Measurements from ENCODE around the gene ASF1B. TPM values are rescaled to one million over a fixed set of nuclear protein-coding genes. Genes with fewer than 3 reads are reported as not detected.

The ASF1B gene
- total RNA-seq, 6 donors from 2014 or later: 1.2 to 4.9 (median 3.0) TPM

DNA sequence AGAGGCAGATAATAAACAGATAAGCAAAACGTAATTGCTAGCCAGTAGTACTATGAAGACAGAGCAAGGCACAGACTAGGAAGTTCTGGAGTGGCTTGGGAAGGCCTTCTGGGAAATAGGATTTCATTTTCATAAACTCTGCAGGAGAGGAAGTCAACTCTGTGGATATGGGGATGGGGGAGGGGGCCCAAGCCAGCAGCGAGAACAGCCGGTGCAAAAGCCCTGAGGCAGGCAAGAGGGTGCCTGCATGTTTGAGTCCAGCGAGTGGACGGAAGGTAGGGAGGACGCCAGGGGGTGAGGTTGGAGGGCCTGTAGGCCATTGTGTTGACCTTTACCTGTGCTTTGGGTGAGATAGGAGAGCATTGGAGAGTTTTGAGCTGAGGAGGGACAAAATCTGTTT lies 9.0 kb upstream of the ASF1B start:
- TF ChIP-seq, protein P1, sequence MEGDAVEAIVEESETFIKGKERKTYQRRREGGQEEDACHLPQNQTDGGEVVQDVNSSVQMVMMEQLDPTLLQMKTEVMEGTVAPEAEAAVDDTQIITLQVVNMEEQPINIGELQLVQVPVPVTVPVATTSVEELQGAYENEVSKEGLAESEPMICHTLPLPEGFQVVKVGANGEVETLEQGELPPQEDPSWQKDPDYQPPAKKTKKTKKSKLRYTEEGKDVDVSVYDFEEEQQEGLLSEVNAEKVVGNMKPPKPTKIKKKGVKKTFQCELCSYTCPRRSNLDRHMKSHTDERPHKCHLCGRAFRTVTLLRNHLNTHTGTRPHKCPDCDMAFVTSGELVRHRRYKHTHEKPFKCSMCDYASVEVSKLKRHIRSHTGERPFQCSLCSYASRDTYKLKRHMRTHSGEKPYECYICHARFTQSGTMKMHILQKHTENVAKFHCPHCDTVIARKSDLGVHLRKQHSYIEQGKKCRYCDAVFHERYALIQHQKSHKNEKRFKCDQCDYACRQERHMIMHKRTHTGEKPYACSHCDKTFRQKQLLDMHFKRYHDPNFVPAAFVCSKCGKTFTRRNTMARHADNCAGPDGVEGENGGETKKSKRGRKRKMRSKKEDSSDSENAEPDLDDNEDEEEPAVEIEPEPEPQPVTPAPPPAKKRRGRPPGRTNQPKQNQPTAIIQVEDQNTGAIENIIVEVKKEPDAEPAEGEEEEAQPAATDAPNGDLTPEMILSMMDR (IDR thresholded peaks at IDR 0.05): no peak
- TF ChIP-seq EP300 (IDR thresholded peaks at IDR 0.05) (no peak), POLR2AphosphoS5 (IDR thresholded peaks at IDR 0.05) (no peak), POLR2A (IDR thresholded peaks at IDR 0.05) (no peak)
- Histone ChIP-seq H3K27me3 (no peaks in the 10 kb centered on the region), H3K27ac (no peak overlapping the region), H3K4me3 (no peak overlapping the region), H3K9me3 (no peaks in the 10 kb centered on the region), H3K36me3 (no peaks in the 10 kb centered on the region), H3K4me1 (peaks cover 31 to 34% (median 31%) of the 10 kb centered on the region in 4 donors)
- 79 to 81% methylated on average over 6 of the region's 6 CpGs for WGBS, 2 donors
- ATAC-seq (ENCODE audit: low FRiP score in 2 of 2) (no peak), DNase-seq (no peak)

DNA sequence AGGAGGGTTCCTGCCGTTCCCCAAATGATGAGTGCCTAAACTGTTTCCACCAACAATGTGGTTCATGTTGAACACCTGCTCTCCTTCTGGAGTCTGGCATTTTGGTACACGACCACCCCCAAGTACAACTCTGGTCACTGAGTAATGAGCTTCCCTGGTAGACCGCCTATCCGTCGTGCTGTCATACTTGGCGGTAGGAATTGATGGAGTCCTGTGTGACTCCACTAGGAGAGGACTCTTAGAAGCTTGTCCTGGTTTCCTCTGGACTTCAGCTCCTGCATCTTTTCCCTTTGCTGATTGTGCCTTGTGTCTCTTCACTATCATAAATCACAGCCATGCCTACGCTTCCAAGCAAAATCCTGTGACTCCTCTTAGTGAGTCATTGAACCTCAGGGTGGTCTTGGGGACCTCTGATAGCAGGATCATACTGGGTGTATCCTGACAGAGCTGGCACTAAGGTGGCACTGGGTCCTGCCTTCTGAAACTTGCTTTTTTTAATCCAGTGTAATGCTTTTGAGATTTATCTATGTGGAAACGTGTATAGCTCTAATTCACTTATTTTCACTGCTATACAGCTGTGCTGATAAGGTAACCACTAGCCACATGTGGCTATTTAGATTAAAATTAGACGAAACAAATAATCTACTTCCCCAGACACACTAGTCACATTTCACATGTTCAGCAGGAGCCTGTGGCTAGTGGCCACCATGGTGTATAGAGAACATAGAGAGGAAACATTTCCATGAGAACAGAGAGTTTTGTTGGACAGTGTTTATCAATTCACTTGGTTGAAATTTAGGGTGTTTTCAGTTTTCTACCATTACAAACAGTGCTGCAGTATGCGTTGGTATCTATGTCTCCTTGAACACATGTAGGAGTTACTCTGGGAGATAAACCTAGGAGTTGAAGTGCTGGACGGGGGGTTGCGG lies 6.1 kb upstream of the ASF1B start:
- TF ChIP-seq, protein P1 (IDR thresholded peaks at IDR 0.05): no peak
- no peak for TF ChIP-seq POLR2AphosphoS5 (IDR thresholded peaks at IDR 0.05)
- no peak for TF ChIP-seq EP300 (IDR thresholded peaks at IDR 0.05)
- no peak for TF ChIP-seq POLR2A (IDR thresholded peaks at IDR 0.05)
- no peaks in the 10 kb centered on the region for H3K27me3 ChIP-seq
- 90 to 92% methylated on average over 12 of the region's 12 CpGs for WGBS, 2 donors
- peaks cover 34 to 38% (median 35%) of the 10 kb centered on the region in 4 donors for H3K4me1 ChIP-seq
- ATAC-seq (ENCODE audit: low FRiP score in 2 of 2): no peak
- H3K4me3 ChIP-seq: no peak overlapping the region
- H3K36me3 ChIP-seq: no peaks in the 10 kb centered on the region
- H3K27ac ChIP-seq: no peak overlapping the region
- H3K9me3 ChIP-seq: no peaks in the 10 kb centered on the region
- DNase-seq: no peak

DNA sequence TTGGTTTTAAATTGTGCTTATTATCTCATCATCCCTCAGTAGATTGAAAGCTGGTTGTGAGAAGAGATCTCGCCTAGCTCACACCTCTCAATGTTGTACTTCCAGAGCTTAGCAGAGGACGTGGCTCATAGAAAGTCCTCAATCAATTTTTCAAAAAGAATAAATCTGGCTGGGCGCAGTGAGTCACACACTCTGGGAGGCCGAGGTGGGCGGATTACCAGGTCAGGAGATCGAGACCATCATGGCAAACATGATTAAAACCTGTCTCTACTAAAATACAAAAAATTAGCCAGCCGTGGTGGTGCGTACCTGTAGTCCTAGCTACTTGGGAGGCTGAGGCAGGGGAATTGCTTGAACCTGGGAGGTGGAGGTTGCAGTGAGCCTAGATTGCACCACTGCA lies 4.7 kb upstream of the ASF1B start:
- Histone ChIP-seq H3K4me3 (no peak overlapping the region), H3K27ac (peak overlapping the region in 2 of 4 donors; percentile 94 to 96), H3K9me3 (no peaks in the 10 kb centered on the region), H3K27me3 (no peaks in the 10 kb centered on the region), H3K4me1 (peaks cover 36 to 41% (median 39%) of the 10 kb centered on the region in 4 donors), H3K36me3 (no peaks in the 10 kb centered on the region)
- DNase-seq: no peak
- ATAC-seq (ENCODE audit: low FRiP score in 2 of 2): no peak
- no peak for TF ChIP-seq POLR2AphosphoS5 (IDR thresholded peaks at IDR 0.05)
- no peak for TF ChIP-seq EP300 (IDR thresholded peaks at IDR 0.05)
- TF ChIP-seq, protein P1 (IDR thresholded peaks at IDR 0.05): no peak
- no peak for TF ChIP-seq POLR2A (IDR thresholded peaks at IDR 0.05)
- WGBS, 2 donors: 95% methylated on average over 8 of the region's 8 CpGs

DNA sequence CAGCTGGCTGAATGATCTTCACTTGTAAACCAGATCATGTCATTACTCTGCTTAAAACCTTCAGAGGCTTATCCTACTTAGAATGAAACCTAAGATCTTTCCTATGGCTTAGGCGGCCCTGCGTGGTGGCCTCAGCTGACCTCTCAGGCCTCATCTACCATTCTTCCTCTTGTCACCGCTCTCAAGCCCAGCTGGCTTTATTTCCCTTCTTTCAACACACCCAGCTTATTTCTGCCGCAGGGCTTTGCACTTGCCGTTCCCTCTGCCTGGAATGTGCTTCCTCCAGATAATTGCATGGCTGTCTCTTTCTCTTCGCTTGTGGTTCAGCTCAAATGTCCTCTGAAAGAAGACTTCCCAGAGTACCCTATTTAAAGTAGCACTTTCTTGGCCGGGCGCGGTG lies 3.6 kb upstream of the ASF1B start:
- peak in 1 of 2 donors; percentile 76 for DNase-seq
- ATAC-seq (ENCODE audit: low FRiP score in 2 of 2): no peak
- TF ChIP-seq, protein P1 (IDR thresholded peaks at IDR 0.05): no peak
- TF ChIP-seq EP300 (IDR thresholded peaks at IDR 0.05): peak in 1 of 4 donors; percentile 18
- H3K9me3 ChIP-seq: no peaks in the 10 kb centered on the region
- WGBS, 2 donors: 35 to 37% methylated on average over 9 of the region's 9 CpGs
- no peaks in the 10 kb centered on the region for H3K27me3 ChIP-seq
- H3K36me3 ChIP-seq: no peaks in the 10 kb centered on the region
- H3K4me3 ChIP-seq: no peak overlapping the region
- peaks cover 39 to 47% (median 42%) of the 10 kb centered on the region in 4 donors for H3K4me1 ChIP-seq
- peak overlapping the region; percentile 41 to 96 (median 74) for H3K27ac ChIP-seq

Data from upper lobe of left lung (tissue), 6 donors.